Smooth muscle cell (in vitro differentiated cells): ENCODE results near the gene NEK11. TPM values are rescaled to one million over a fixed set of nuclear protein-coding genes. Genes with fewer than 3 reads are reported as not detected.

Source experiments
- DNase-seq: peaks from one replicate; lab custom pipeline; 2025; ENCODE audit not compliant: unreplicated experiment; lab: John Stamatoyannopoulos, UW
- H2AFZ ChIP-seq: fragments of 200-600 bp; sonication (generic); 2 replicates; pipeline ENCODE4 v1.6.0; 2016; ENCODE audit warnings: antibody characterized with exemption, low read depth, mild to moderate bottlenecking
- H3F3A ChIP-seq: fragments of 200-600 bp; sonication (generic); 2 replicates; pipeline ENCODE4 v1.6.0; 2017; ENCODE audit warnings: antibody characterized with exemption, low read depth
- H3K27ac ChIP-seq: fragments of 200-600 bp; sonication (generic); 2 replicates; pipeline ENCODE4 v1.5.1; 2016; ENCODE audit warnings: low read depth, mild to moderate bottlenecking
- H3K27me3 ChIP-seq: fragments of 200-600 bp; sonication (generic); 2 replicates; pipeline ENCODE4 v1.6.1; 2016; ENCODE audit warnings: low read depth, mild to moderate bottlenecking
- H3K36me3 ChIP-seq: fragments of 200-600 bp; sonication (generic); 2 replicates; pipeline ENCODE4 v1.5.1; 2016; ENCODE audit warnings: low read depth
- H3K4me1 ChIP-seq: fragments of 200-600 bp; sonication (generic); 2 replicates; pipeline ENCODE4 v1.5.1; 2016; ENCODE audit warnings: low read depth
- H3K4me2 ChIP-seq: fragments of 200-600 bp; sonication (generic); 2 replicates; pipeline ENCODE4 v1.6.0; 2016; ENCODE audit warnings: mild to moderate bottlenecking
- H3K4me3 ChIP-seq: fragments of 200-600 bp; sonication (generic); 2 replicates; pipeline ENCODE4 v1.5.1; 2016; ENCODE audit warnings: mild to moderate bottlenecking
- H3K79me2 ChIP-seq: fragments of 200-600 bp; sonication (generic); 2 replicates; pipeline ENCODE4 v1.6.0; 2016; ENCODE audit warnings: low read depth, mild to moderate bottlenecking
- H3K9ac ChIP-seq: fragments of 200-600 bp; sonication (generic); 2 replicates; pipeline ENCODE4 v1.6.0; 2016; ENCODE audit warnings: low read depth
- H3K9me3 ChIP-seq: fragments of 200-600 bp; sonication (generic); replicated peaks from 2 replicates; pipeline ENCODE4 v1.5.1; 2016; ENCODE audit warnings: low read depth
- H4K20me1 ChIP-seq: fragments of 200-600 bp; sonication (generic); 2 replicates; pipeline ENCODE4 v1.6.0; 2016; ENCODE audit warnings: low read depth
- WGBS: methylation state at CpG from one replicate; pipeline ENCODE4 v1.1.7; 2016; ENCODE audit warnings: low lambda C conversion rate; 5-methylcytosine and 5-hydroxymethylcytosine counted together
- polyA plus RNA-seq: library from polyadenylated mRNA; unstranded; fragments of >200 nt; fragmentation: Nextera tagmentation; extraction: Ambion mirVana; gene quantifications from 2 replicates; pipeline ENCODE4 v1.2.1, GENCODE V29; 2016
- total RNA-seq: library from RNA; depleted of rRNA; stranded (reverse); fragments of >200 nt; gene quantifications from 2 replicates; pipeline ENCODE4 v1.2.3, GENCODE V29; 2014
- TF ChIP-seq, protein P1 (sequence below): fragments of 200-600 bp; sonication (generic); IDR thresholded peaks from 2 replicates; pipeline ENCODE4 v1.5.1; 2017; ENCODE audit warnings: borderline replicate concordance, mild to moderate bottlenecking, antibody characterized with exemption; ENCODE audit not compliant: insufficient read depth, poor library complexity, severe bottlenecking

The NEK11 gene
- total and polyA plus RNA-seq, 2 experiments from 2014 or later = 3.0 to 3.3 TPM

DNA sequence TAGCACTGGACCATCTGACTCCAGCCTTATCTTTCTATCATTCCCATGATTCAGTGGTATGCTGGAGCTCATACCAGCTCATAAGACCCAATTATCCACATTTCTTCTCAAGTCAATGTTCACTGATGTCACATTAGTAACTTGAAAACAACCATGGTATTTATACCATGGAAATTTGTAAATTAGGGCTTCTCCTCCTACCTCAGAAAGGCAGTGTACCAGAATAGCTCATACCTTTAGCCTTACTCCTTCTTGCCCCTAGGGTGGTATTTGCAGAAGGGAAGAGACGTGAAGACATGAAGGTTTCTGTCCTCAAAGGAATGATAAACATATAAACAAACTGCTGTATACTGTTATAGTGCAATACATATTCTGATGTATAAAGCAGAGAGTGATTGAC lies 114.2 kb downstream of the NEK11 start:
- Histone ChIP-seq H3K27me3 (no peaks in the 10 kb centered on the region), H2AFZ (no peak overlapping the region), H4K20me1 (no peaks in the 10 kb centered on the region), H3K4me1 (no peaks in the 10 kb centered on the region), H3K9me3 (no peaks in the 10 kb centered on the region), H3K4me3 (no peak overlapping the region), H3K79me2 (no peaks in the 10 kb centered on the region), H3K27ac (no peak overlapping the region), H3K4me2 (no peak overlapping the region), H3K9ac (no peak overlapping the region), H3K36me3 (no peaks in the 10 kb centered on the region), H3F3A (no peaks in the 10 kb centered on the region)
- TF ChIP-seq, protein P1, sequence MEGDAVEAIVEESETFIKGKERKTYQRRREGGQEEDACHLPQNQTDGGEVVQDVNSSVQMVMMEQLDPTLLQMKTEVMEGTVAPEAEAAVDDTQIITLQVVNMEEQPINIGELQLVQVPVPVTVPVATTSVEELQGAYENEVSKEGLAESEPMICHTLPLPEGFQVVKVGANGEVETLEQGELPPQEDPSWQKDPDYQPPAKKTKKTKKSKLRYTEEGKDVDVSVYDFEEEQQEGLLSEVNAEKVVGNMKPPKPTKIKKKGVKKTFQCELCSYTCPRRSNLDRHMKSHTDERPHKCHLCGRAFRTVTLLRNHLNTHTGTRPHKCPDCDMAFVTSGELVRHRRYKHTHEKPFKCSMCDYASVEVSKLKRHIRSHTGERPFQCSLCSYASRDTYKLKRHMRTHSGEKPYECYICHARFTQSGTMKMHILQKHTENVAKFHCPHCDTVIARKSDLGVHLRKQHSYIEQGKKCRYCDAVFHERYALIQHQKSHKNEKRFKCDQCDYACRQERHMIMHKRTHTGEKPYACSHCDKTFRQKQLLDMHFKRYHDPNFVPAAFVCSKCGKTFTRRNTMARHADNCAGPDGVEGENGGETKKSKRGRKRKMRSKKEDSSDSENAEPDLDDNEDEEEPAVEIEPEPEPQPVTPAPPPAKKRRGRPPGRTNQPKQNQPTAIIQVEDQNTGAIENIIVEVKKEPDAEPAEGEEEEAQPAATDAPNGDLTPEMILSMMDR = no peak
- no peak for DNase-seq
- WGBS = 61% methylated on average over 1 of the region's 1 CpG

DNA sequence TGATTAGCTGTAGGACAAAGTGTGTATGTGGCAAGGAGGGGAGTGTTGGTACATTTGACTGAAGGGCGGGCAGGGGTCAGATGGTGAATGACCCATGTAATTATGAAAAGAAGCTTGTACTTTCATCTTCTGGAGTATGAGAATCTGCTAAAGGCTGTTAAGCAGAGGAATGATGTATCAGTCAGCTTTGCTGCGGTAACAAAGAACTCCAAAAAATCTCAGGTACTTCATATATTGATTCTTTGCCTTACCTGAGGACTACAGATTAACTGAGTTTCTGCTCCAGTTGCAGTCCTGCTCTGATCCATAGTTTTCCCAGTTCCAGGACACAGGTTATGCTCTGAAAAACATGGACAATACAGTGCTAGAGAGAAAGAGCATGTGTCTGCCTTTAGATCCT lies 115.1 kb downstream of the NEK11 start:
- TF ChIP-seq, protein P1 = no peak
- Histone ChIP-seq H3K4me1 (no peaks in the 10 kb centered on the region), H3K4me2 (no peak overlapping the region), H3F3A (no peaks in the 10 kb centered on the region), H2AFZ (no peak overlapping the region), H4K20me1 (no peaks in the 10 kb centered on the region), H3K27me3 (no peaks in the 10 kb centered on the region), H3K9ac (no peak overlapping the region), H3K4me3 (no peak overlapping the region), H3K36me3 (no peaks in the 10 kb centered on the region), H3K27ac (no peak overlapping the region), H3K9me3 (no peaks in the 10 kb centered on the region), H3K79me2 (no peaks in the 10 kb centered on the region)
- DNase-seq = no peak
- WGBS = 98% methylated on average over 2 of the region's 2 CpGs

DNA sequence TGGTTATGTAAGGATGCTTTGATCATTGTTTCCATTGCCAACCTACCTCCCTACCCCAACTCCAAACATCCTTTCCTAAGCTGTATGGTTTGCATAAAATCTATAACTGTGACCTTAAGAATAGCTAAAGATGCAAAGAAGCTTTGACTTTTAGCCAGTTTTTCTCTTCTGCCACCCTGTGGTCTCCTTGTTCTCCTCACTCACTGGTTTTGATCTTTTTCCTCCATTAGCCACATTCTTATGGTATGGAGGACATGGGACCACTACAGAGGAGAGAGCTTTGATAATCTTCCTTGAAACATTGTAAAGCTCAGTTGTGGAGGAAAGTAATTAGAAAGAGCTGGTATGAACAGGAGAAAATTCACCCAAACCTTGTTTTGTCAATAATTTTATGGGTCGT lies 115.9 kb downstream of the NEK11 start:
- Histone ChIP-seq H3K9ac (no peak overlapping the region), H3K27me3 (no peaks in the 10 kb centered on the region), H3F3A (no peaks in the 10 kb centered on the region), H3K4me3 (no peak overlapping the region), H3K4me1 (no peaks in the 10 kb centered on the region), H3K4me2 (no peak overlapping the region), H4K20me1 (no peaks in the 10 kb centered on the region), H2AFZ (no peak overlapping the region), H3K9me3 (no peaks in the 10 kb centered on the region), H3K27ac (no peak overlapping the region), H3K79me2 (no peaks in the 10 kb centered on the region), H3K36me3 (no peaks in the 10 kb centered on the region)
- DNase-seq = no peak
- TF ChIP-seq, protein P1 = no peak
- WGBS = 100% methylated on average over 1 of the region's 1 CpG

DNA sequence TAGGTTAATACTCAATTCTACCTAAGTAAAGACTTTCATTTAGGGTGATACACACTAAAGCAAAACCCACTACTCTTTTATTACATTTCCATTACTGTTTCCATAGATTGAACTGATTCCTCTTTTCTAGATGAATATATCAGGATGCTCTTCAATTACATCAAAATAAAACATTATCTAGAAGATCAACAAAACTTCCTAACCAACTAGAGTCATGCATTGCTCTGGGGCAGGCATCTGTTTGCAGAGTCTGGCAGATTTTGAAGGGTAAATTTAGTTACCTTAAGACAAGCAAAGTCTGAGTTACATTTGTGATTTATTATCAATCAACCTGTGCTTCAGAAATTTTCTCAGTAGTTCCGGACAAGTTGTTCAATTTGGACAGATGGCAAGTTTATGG lies 117.1 kb downstream of the NEK11 start:
- no peak overlapping the region for H2AFZ ChIP-seq
- H3K4me2 ChIP-seq = no peak overlapping the region
- no peaks in the 10 kb centered on the region for H3F3A ChIP-seq
- no peaks in the 10 kb centered on the region for H3K9me3 ChIP-seq
- WGBS = 87% methylated on average over 1 of the region's 1 CpG
- no peak overlapping the region for H3K27ac ChIP-seq
- H3K27me3 ChIP-seq = no peaks in the 10 kb centered on the region
- H3K9ac ChIP-seq = no peak overlapping the region
- TF ChIP-seq, protein P1 = no peak
- H3K4me1 ChIP-seq = no peaks in the 10 kb centered on the region
- H4K20me1 ChIP-seq = no peaks in the 10 kb centered on the region
- no peaks in the 10 kb centered on the region for H3K79me2 ChIP-seq
- no peak overlapping the region for H3K4me3 ChIP-seq
- DNase-seq = no peak
- no peaks in the 10 kb centered on the region for H3K36me3 ChIP-seq
